ELR (cell line): ENCODE data around the gene FAM193B.
"Not testable (repeated sequence)": the region's sequence is repeated elsewhere in the genome, so short reads cannot be mapped to it uniquely, and the experiment has no call there.

Experiments used
- DNase-seq: peaks from one replicate; pipeline ENCODE4 v3.0.0-alpha.2; 2015; ENCODE audit warnings: low read depth

FAM193B gene

GRCh38 chr5:177486256-177486655 lies 68.1 kb downstream of the FAM193B start:
- no peak for DNase-seq

GRCh38 chr5:177485753-177486152 lies 68.6 kb downstream of the FAM193B start:
- not testable (repeated sequence) for DNase-seq

GRCh38 chr5:177484902-177485549 lies 69.3 kb downstream of the FAM193B start:
- no peak for DNase-seq

- no peak for DNase-seq
These were observed 70.1 kb downstream of the FAM193B start for GRCh38 chr5:177483994-177484901.

- no peak for DNase-seq
These were observed 71.3 kb downstream of the FAM193B start for GRCh38 chr5:177483042-177483441.

- no peak for DNase-seq
These were observed 72.0 kb downstream of the FAM193B start for GRCh38 chr5:177482359-177482795.

- DNase-seq: no peak
These were observed 74.6 kb downstream of the FAM193B start for GRCh38 chr5:177479774-177480173.

GRCh38 chr5:177478711-177479646 lies 75.4 kb downstream of the FAM193B start:
- no peak for DNase-seq

GRCh38 chr5:177477701-177478477 lies 76.5 kb downstream of the FAM193B start:
- no peak for DNase-seq

GRCh38 chr5:177476531-177477233 lies 77.7 kb downstream of the FAM193B start:
- no peak for DNase-seq

GRCh38 chr5:177475563-177476427 lies 78.6 kb downstream of the FAM193B start:
- DNase-seq: no peak

GRCh38 chr5:177474846-177475562 lies 79.4 kb downstream of the FAM193B start:
- DNase-seq: no peak

- DNase-seq: no peak
These were observed 80.3 kb downstream of the FAM193B start for GRCh38 chr5:177474002-177474476.

GRCh38 chr5:177473443-177474001 lies 80.8 kb downstream of the FAM193B start, which contains the start of gene DBN1:
Gene DBN1 (minus strand): TSS chr5:177473634. CDS start chr5:177473521, 113 bp downstream.
- DNase-seq: peak; percentile 72

- DNase-seq: peak; percentile 65
These were observed 81.6 kb downstream of the FAM193B start for GRCh38 chr5:177472460-177473442.

- DNase-seq: peak; percentile 80
These were observed 82.6 kb downstream of the FAM193B start for GRCh38 chr5:177471610-177472356.
